SK-N-SH treated with all-trans-retinoic acid at 6 μM for 48 hours (cell line): ENCODE measurements around the gene ARMC7.

Experiments used
- ATAC-seq: fragments of 200-7000 bp; cut with Tn5 transposase; 3 replicates; pipeline ENCODE4 v1.9.1; 2020; ENCODE audit warnings: mild to moderate bottlenecking, moderate library complexity
- ARNTL ChIP-seq: fragments of 450-650 bp; formaldehyde crosslinking; IDR thresholded peaks from 2 replicates; pipeline ENCODE4 v1.5.0; 2020; ENCODE audit warnings: low read depth, mild to moderate bottlenecking, moderate library complexity, borderline replicate concordance
- BACH2 ChIP-seq: fragments of 250-450 bp; sonication (Bioruptor Pico); IDR thresholded peaks from 2 replicates; pipeline ENCODE4 v1.9.0; 2021; ENCODE audit warnings: mild to moderate bottlenecking, borderline replicate concordance
- CREB5 ChIP-seq: fragments of 250-450 bp; sonication (Bioruptor Pico); IDR thresholded peaks from 2 replicates; pipeline ENCODE4 v1.5.1; 2020; ENCODE audit warnings: low read depth, mild to moderate bottlenecking, moderate library complexity
- CSDC2 ChIP-seq: fragments of 250-450 bp; sonication (Bioruptor Pico); IDR thresholded peaks from 2 replicates; pipeline ENCODE4 v1.5.0; 2020; ENCODE audit warnings: mild to moderate bottlenecking, moderate library complexity
- CSRNP3 ChIP-seq: fragments of 250-450 bp; sonication (Bioruptor Pico); IDR thresholded peaks from 2 replicates; pipeline ENCODE4 v1.5.1; 2021; ENCODE audit warnings: mild to moderate bottlenecking, moderate library complexity
- GLIS3 ChIP-seq: fragments of 250-450 bp; sonication (Bioruptor Pico); IDR thresholded peaks from 2 replicates; pipeline ENCODE4 v1.5.0; 2020; ENCODE audit warnings: mild to moderate bottlenecking, moderate library complexity
- ISL1 ChIP-seq: fragments of 250-450 bp; sonication (Bioruptor Pico); IDR thresholded peaks from 2 replicates; pipeline ENCODE4 v2.1.2; 2022; ENCODE audit warnings: mild to moderate bottlenecking, moderate library complexity
- OSR1 ChIP-seq: fragments of 250-450 bp; sonication (Bioruptor Pico); IDR thresholded peaks from 2 replicates; pipeline ENCODE4 v1.8.0; 2022; ENCODE audit warnings: moderate library complexity, mild to moderate bottlenecking, inconsistent platforms
- PATZ1 ChIP-seq: fragments of 250-450 bp; sonication (Bioruptor Pico); IDR thresholded peaks from 2 replicates; pipeline ENCODE4 v1.8.0; 2020; ENCODE audit warnings: mild to moderate bottlenecking, moderate library complexity, borderline replicate concordance
- POU6F1 ChIP-seq: fragments of 250-450 bp; sonication (Bioruptor Pico); IDR thresholded peaks from 2 replicates; pipeline ENCODE4 v1.8.0; 2021; ENCODE audit warnings: low read depth, mild to moderate bottlenecking, moderate library complexity, borderline replicate concordance
- PPARA ChIP-seq: fragments of 250-450 bp; sonication (Bioruptor Pico); IDR thresholded peaks from 2 replicates; pipeline ENCODE4 v1.5.0; 2020; ENCODE audit warnings: mild to moderate bottlenecking, borderline replicate concordance
- RARB ChIP-seq: fragments of 250-450 bp; sonication (Bioruptor Pico); IDR thresholded peaks from 2 replicates; pipeline ENCODE4 v1.8.0; 2021; ENCODE audit warnings: mild to moderate bottlenecking, moderate library complexity
- SNAI2 ChIP-seq: fragments of 250-450 bp; sonication (Bioruptor Pico); IDR thresholded peaks from 2 replicates; pipeline ENCODE4 v1.5.0; 2020; ENCODE audit warnings: mild to moderate bottlenecking, moderate library complexity
- TCF4 ChIP-seq: fragments of 250-450 bp; sonication (Bioruptor Pico); IDR thresholded peaks from 2 replicates; pipeline ENCODE4 v1.8.0; 2021; ENCODE audit warnings: mild to moderate bottlenecking, moderate library complexity, borderline replicate concordance
- TOX ChIP-seq: fragments of 250-450 bp; sonication (Bioruptor Pico); IDR thresholded peaks from 2 replicates; pipeline ENCODE4 v1.8.0; 2021; ENCODE audit warnings: mild to moderate bottlenecking, moderate library complexity, borderline replicate concordance
- ZFP30 ChIP-seq: fragments of 450-650 bp; formaldehyde crosslinking; IDR thresholded peaks from 2 replicates; pipeline ENCODE4 v1.5.0; 2022; ENCODE audit warnings: mild to moderate bottlenecking, moderate library complexity
- ZNF565 ChIP-seq: fragments of 450-650 bp; formaldehyde crosslinking; conservative IDR thresholded peaks from 2 replicates; pipeline ENCODE4 v1.5.0; 2020; ENCODE audit warnings: low read depth, mild to moderate bottlenecking, moderate library complexity
- ZNF8 ChIP-seq: fragments of 450-650 bp; formaldehyde crosslinking; IDR thresholded peaks from 2 replicates; pipeline ENCODE4 v1.5.0; 2020; ENCODE audit warnings: mild to moderate bottlenecking, moderate library complexity
- TF ChIP-seq, protein P1 (sequence below): fragments of 250-450 bp; sonication (Bioruptor Pico); IDR thresholded peaks from 2 replicates; pipeline ENCODE4 v1.5.0; 2020; ENCODE audit warnings: mild to moderate bottlenecking, moderate library complexity

Gene ARMC7

DNA sequence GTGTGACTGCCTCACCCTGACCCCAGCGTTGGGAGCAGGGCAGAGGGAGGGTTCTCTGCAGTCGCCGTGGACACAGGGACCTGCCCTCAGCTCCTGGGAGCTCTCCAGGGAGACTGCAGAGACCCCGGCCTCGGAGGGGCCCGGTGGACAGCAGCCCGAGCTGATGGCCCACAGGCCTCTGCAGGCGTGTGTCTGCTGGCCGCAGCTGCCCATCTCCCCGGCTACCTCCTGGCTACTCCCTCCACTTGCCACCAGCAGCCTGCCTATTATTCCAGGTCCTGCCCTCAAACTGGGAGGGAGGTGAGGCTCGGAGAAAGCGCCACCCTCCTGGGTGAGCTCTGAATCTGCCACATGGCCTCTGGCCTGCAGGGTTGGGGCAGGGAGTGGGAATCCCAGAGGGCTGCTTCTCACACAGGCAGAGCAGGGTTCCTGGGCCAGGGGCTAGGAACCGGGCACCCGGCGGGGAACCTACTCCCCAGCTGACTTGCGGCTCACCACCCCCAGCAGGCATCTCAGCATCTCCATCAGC lies 14.8 kb upstream of the ARMC7 start:
- no peak; the same call in 2 of the 3 replicates for ATAC-seq
- TF ChIP-seq CSRNP3 (CRISPR knock-in tag) (no peak), ZFP30 (CRISPR knock-in tag) (no peak), ZNF8 (CRISPR knock-in tag) (no peak), SNAI2 (CRISPR knock-in tag) (no peak), TCF4 (CRISPR knock-in tag) (no peak), OSR1 (CRISPR knock-in tag) (no peak), RARB (CRISPR knock-in tag) (no peak), TOX (CRISPR knock-in tag) (no peak)
- TF ChIP-seq, protein P1, sequence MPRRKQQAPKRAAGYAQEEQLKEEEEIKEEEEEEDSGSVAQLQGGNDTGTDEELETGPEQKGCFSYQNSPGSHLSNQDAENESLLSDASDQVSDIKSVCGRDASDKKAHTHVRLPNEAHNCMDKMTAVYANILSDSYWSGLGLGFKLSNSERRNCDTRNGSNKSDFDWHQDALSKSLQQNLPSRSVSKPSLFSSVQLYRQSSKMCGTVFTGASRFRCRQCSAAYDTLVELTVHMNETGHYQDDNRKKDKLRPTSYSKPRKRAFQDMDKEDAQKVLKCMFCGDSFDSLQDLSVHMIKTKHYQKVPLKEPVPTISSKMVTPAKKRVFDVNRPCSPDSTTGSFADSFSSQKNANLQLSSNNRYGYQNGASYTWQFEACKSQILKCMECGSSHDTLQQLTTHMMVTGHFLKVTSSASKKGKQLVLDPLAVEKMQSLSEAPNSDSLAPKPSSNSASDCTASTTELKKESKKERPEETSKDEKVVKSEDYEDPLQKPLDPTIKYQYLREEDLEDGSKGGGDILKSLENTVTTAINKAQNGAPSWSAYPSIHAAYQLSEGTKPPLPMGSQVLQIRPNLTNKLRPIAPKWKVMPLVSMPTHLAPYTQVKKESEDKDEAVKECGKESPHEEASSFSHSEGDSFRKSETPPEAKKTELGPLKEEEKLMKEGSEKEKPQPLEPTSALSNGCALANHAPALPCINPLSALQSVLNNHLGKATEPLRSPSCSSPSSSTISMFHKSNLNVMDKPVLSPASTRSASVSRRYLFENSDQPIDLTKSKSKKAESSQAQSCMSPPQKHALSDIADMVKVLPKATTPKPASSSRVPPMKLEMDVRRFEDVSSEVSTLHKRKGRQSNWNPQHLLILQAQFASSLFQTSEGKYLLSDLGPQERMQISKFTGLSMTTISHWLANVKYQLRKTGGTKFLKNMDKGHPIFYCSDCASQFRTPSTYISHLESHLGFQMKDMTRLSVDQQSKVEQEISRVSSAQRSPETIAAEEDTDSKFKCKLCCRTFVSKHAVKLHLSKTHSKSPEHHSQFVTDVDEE (CRISPR knock-in tag) = no peak

- no peak for TF ChIP-seq PPARA (CRISPR knock-in tag)
- TF ChIP-seq GLIS3 (CRISPR knock-in tag) = no peak
- TF ChIP-seq PATZ1 (CRISPR knock-in tag) = no peak
- no peak for TF ChIP-seq ARNTL (CRISPR knock-in tag)
- no peak for TF ChIP-seq ZNF8 (CRISPR knock-in tag)
Observed at GRCh38 chr17:75096082-75096625, 13.6 kb upstream of the ARMC7 start.

GRCh38 chr17:75097865-75098264 lies 11.9 kb upstream of the ARMC7 start:
- no peak for ATAC-seq
- no peak for TF ChIP-seq ZFP30 (CRISPR knock-in tag)
- no peak for TF ChIP-seq CSDC2 (CRISPR knock-in tag)
- no peak for TF ChIP-seq BACH2 (CRISPR knock-in tag)
- TF ChIP-seq CREB5 = no peak
- no peak for TF ChIP-seq PPARA (CRISPR knock-in tag)
- no peak for TF ChIP-seq TOX (CRISPR knock-in tag)

More at GRCh38 chr17:75096082-75096625, 13.6 kb upstream of the ARMC7 start:
- peak; percentile 65 for ATAC-seq

DNA sequence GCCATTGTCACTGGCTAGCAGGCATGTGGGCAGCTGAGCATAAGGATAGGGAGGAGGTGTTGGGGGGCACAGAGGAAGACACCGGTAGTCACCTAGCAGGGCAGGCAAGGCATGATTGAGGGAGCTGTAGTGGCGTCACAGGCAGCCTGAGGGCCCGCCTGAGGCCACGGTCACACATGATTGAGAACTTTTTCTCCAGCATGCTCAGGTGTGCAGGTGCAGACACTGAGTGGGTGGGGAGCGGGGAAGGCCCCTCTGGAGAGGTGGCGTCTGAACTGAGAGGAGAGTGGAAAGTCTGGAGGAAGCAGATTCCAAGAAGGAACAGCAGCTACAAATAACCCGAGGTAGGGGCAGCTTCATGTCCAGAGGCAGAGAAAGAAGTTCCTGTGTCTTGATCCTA lies 10.9 kb upstream of the ARMC7 start:
- ATAC-seq = no peak
- no peak for TF ChIP-seq GLIS3 (CRISPR knock-in tag)
- no peak for TF ChIP-seq OSR1 (CRISPR knock-in tag)

DNA sequence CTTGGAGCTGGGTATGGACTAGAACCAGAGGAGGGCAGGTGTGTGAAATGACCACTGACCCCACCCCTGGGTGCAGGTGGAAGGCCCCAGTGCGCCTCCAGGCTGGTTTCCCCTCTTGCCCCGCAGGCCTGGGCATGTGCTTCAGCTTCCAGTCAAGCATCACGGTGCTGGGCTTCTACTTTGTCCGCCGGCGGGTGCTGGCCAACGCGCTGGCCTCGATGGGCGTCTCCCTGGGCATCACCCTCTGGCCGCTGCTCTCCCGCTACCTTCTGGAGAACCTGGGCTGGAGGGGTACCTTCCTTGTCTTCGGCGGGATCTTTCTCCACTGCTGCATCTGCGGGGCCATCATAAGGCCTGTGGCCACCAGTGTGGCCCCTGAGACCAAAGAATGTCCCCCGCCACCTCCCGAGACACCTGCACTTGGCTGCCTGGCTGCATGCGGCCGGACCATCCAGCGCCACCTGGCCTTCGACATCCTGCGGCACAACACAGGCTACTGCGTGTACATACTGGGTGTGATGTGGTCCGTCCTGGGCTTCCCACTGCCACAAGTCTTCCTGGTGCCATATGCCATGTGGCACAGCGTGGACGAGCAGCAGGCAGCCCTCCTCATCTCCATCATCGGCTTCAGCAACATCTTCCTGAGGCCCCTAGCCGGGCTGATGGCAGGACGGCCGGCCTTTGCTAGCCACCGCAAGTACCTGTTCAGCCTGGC lies 9.7 kb upstream of the ARMC7 start:
- ATAC-seq = no peak
- no peak for TF ChIP-seq ZNF8 (CRISPR knock-in tag)
- TF ChIP-seq RARB (CRISPR knock-in tag) = no peak
- no peak for TF ChIP-seq ISL1
- no peak for TF ChIP-seq ZNF565 (CRISPR knock-in tag)
- TF ChIP-seq TOX (CRISPR knock-in tag) = no peak
- no peak for TF ChIP-seq ARNTL (CRISPR knock-in tag)
- TF ChIP-seq, protein P1 (CRISPR knock-in tag) = no peak
- no peak for TF ChIP-seq POU6F1
